Epithelial cell of esophagus (primary cell): Measurements from ENCODE around the gene CPNE7.

Source experiments
- DNase-seq: peaks from one replicate; pipeline ENCODE4 v3.0.0; 2010; ENCODE audit warnings: low read depth
- H3K4me3 ChIP-seq: 2 replicates; pipeline ENCODE4 v1.5.1; 2011; ENCODE audit warnings: mild to moderate bottlenecking, low read length, control low read depth
- TF ChIP-seq, protein P1 (sequence below): IDR thresholded peaks from 2 replicates; pipeline ENCODE4 v1.5.1; 2011; ENCODE audit warnings: low read depth, mild to moderate bottlenecking, low read length, control low read depth, inconsistent platforms; ENCODE audit not compliant: insufficient read depth; ENCODE audit errors: missing control alignments

Gene CPNE7

DNA sequence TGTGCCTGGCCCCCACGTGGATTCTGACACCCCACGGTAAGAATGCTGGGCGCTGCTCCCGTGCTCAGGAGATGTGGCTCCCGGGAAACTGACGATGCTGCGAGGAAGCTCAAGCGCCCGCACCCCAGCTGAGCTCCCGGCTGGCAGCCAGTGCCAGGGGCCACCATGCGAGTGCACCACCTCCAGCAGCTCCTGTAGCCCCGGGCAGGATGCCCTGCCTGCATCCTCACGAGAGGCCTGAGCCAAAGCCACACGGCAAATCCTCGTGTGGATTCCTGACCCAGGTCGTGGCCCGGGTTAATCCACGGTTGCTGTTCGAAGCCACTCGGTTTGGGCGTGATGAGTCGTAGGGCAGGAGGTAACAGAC lies 26.3 kb downstream of the CPNE7 start:
- TF ChIP-seq, protein P1, sequence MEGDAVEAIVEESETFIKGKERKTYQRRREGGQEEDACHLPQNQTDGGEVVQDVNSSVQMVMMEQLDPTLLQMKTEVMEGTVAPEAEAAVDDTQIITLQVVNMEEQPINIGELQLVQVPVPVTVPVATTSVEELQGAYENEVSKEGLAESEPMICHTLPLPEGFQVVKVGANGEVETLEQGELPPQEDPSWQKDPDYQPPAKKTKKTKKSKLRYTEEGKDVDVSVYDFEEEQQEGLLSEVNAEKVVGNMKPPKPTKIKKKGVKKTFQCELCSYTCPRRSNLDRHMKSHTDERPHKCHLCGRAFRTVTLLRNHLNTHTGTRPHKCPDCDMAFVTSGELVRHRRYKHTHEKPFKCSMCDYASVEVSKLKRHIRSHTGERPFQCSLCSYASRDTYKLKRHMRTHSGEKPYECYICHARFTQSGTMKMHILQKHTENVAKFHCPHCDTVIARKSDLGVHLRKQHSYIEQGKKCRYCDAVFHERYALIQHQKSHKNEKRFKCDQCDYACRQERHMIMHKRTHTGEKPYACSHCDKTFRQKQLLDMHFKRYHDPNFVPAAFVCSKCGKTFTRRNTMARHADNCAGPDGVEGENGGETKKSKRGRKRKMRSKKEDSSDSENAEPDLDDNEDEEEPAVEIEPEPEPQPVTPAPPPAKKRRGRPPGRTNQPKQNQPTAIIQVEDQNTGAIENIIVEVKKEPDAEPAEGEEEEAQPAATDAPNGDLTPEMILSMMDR, result no peak
- H3K4me3 ChIP-seq, result no peak overlapping the region
- DNase-seq, result no peak

DNA sequence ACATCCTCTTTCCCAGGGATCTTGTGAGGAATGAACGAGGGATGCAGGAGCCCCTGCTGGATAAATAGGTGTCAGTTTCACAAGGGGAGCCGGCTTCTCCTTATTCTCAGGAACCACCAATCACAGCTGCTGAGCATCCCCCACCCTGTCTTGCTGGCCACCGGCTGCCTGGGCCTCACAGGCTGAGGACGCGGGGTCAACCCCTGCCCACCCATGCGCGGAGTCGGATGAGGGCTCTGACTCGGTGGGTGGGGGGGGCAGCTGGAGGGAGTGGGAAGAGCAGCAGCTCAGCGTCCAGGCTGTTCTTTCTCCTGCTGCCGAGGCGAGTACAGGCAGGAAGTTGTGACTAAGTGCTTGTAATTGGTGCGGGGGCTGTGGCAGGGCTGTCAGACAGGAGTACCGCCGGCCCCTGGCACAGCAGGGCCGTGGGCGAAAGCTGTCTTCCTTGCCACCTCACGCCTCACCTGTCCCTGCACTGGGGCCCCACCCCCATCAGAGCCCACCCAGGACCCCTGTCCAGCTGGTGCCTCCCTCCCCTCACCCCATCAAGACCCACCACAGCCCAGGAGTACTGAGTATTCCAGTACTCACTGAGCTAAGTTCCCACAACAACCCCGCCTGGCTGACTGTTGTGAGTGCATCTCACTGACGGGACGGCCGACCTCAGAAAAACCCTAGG lies 26.9 kb downstream of the CPNE7 start:
- peak; percentile 93 for DNase-seq
- TF ChIP-seq, protein P1, result no peak
- H3K4me3 ChIP-seq, result no peak overlapping the region

DNA sequence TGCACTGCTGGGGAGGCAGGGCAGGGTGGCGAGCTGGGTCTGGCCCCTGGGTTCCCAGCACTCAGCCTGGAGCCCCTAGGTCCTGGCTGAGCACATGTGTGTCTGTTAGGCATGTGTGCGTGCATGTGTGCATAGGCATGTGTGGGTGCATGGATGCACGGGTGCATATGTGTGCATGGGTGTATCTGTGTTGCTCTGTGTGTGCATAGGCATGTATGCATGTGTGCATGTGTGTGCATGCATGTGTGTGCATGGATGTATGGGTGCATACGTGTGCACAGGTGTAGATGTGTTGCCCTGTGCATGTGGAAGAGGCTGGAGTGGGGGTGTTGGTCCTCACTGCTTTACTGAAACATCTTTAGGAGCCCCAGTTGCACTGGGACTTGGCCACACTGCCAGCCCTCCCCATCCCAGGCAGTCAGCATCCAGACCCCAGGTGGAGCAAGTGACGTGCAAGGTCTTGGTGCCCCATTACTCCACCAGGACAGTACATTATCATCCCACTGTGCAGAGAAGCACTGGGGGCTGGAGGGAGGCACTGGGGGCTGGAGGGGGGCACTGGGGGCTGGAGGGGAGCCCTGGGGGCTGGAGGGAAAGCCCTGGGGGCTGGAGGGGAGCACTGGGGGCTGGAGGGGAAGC lies 27.5 kb downstream of the CPNE7 start:
- no peak for DNase-seq
- H3K4me3 ChIP-seq, result no peak overlapping the region

DNA sequence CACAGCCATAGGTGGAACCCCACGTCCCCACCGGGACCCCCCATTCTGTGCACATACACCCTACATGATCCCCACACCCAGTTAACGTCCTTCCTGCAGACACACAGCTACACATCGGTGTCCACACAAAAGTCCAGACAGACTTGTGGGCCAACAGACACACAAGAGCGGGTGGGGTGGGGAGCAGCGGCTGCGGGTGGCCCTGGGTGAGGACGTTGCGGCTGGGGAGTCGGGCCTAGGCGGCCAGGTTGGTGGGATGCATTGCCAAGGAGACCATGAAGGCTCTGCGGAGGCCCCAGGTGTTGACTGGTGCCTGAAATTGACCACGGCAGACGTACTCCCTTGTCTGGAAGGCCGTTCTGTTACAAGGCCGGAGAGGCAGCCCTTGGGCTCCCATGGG lies 29.2 kb downstream of the CPNE7 start:
- H3K4me3 ChIP-seq, result no peak overlapping the region
- TF ChIP-seq, protein P1, result no peak
- DNase-seq, result no peak

More for the DNA sequence above, 27.5 kb downstream of the CPNE7 start:
- TF ChIP-seq, protein P1, result no peak

DNA sequence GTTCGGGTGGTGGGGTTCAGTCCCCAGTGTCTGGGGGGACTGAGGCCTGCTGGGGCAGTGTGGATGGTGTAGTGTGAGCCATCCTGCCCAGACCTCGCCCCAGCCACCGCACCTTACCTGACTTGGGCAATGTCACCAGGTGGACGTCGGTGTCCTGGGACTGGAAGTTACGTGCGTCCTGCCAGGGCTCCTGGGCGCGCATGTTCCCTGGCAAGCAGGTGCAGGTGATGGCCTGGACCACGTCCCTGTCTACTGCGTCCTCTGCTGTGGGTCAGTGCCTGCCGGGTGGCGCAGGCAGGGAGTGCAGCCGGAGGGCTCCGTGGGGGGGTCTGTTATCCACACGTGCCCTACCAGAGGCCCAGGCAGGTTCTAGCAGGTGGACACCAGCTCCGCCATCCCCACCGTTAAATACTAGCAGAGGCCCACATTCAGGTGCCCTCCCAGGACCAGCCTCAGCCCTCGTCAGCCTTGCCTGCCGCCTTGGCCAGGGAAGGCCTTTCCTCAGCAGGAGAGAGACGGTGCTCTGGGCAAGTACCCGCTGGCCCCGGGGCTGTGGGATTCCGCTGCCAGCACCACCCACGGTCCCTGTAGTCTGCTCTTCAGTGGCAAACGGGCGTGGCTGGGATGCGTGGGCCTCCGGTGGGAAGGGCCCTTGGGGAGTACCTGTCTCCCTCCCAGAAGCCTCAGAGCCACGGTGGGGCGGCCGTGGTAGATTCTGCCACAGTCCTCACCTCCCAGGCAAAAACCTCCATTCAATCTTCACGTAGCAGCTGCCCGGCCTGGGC lies 29.8 kb downstream of the CPNE7 start:
- no peak overlapping the region for H3K4me3 ChIP-seq
- DNase-seq, result peak; percentile 28
- TF ChIP-seq, protein P1, result no peak

DNA sequence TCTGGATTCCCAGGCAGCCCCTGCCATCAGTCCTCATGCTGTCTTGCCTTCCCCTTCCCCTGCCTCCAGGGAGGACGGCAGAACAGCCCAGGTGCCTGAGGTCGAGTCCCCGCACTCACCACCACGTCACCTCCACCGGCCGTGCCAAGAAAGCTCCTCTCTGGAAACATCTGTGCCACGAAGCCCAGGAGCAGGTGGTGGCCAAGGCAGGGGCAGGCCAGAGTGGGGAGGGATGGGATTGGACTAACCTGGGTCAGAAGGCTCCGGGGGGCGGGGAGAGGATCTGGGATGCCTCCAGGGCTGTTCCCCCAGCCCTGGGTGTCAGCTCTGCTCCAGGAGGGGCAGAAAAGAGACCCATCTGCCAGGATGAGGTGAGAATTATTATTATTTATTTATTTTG lies 30.4 kb downstream of the CPNE7 start:
- TF ChIP-seq, protein P1, result no peak
- no peak for DNase-seq
- H3K4me3 ChIP-seq, result no peak overlapping the region
